Endothelial cell (in vitro differentiated cells): ENCODE measurements around the gene SMAD6. TPM values are rescaled to one million over a fixed set of nuclear protein-coding genes. Genes with fewer than 3 reads are reported as not detected.

ENCODE experiments used
- DNase-seq: peaks from one replicate; pipeline ENCODE4 v3.0.0; 2021; ENCODE audit warnings: low spot score
- H3K27ac Mint-ChIP-seq: one replicate; pipeline ENCODE4 v1.8.0; 2021; ENCODE audit warnings: mixed read lengths, inconsistent platforms; ENCODE audit not compliant: unreplicated experiment
- H3K27me3 Mint-ChIP-seq: one replicate; pipeline ENCODE4 v1.8.0; 2021; ENCODE audit warnings: mild to moderate bottlenecking, moderate library complexity, mixed read lengths, inconsistent platforms; ENCODE audit not compliant: unreplicated experiment
- H3K36me3 Mint-ChIP-seq: one replicate; pipeline ENCODE4 v1.8.0; 2021; ENCODE audit warnings: mild to moderate bottlenecking, low read depth, mixed read lengths, inconsistent platforms; ENCODE audit not compliant: unreplicated experiment
- H3K4me1 Mint-ChIP-seq: one replicate; pipeline ENCODE4 v1.8.0; 2021; ENCODE audit warnings: mild to moderate bottlenecking, mixed read lengths, inconsistent platforms; ENCODE audit not compliant: unreplicated experiment
- H3K4me3 Mint-ChIP-seq: one replicate; pipeline ENCODE4 v1.8.0; 2021; ENCODE audit warnings: mild to moderate bottlenecking, mixed read lengths, inconsistent platforms; ENCODE audit not compliant: unreplicated experiment
- H3K9me3 Mint-ChIP-seq: one replicate; pipeline ENCODE4 v1.8.0; 2021; ENCODE audit warnings: mixed read lengths, inconsistent platforms; ENCODE audit not compliant: unreplicated experiment
- total RNA-seq: library from RNA; stranded (reverse); fragmentation: NEBNext Ultra II Directional; extraction: Animal tissue kit (Norgen Biotek cat#: 25700); gene quantifications from one replicate; pipeline ENCODE4 v1.2.1, GENCODE V29; 2021; ENCODE audit not compliant: unreplicated experiment
- TF ChIP-seq, protein P1 (sequence below): fragments of 200-600 bp; sonication (generic); IDR thresholded peaks from one replicate; pipeline ENCODE4 v1.5.0; 2021; ENCODE audit warnings: antibody characterized with exemption; ENCODE audit not compliant: unreplicated experiment

The SMAD6 gene
- total RNA-seq, 1 donor from 2014 or later = 21.3 TPM

DNA sequence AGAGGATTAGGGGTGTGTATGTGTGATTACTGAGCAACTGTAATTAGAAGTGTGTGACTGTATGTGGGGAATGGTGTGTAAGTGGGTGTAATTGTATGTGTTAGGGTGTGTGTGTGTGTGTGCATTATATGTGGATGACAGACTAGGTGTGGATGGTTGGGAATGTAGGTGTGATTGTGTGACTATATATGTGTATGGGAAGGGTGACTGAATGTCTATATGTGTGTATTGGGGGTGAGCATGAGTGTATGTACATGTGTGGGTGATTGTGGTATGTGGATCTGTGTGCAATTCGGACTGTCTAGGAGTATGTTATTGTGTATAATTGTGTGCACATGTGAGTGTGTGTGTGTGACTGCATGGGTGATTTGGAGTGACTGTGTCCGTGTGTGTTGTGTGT is 43.2 kb upstream of the SMAD6 start:
- Mint-ChIP-seq H3K9me3 (no peaks in the 10 kb centered on the region), H3K27me3 (peaks cover 14% of the 10 kb centered on the region), H3K27ac (no peak overlapping the region), H3K4me1 (peaks cover 57% of the 10 kb centered on the region), H3K4me3 (no peak overlapping the region), H3K36me3 (no peaks in the 10 kb centered on the region)
- TF ChIP-seq, protein P1, sequence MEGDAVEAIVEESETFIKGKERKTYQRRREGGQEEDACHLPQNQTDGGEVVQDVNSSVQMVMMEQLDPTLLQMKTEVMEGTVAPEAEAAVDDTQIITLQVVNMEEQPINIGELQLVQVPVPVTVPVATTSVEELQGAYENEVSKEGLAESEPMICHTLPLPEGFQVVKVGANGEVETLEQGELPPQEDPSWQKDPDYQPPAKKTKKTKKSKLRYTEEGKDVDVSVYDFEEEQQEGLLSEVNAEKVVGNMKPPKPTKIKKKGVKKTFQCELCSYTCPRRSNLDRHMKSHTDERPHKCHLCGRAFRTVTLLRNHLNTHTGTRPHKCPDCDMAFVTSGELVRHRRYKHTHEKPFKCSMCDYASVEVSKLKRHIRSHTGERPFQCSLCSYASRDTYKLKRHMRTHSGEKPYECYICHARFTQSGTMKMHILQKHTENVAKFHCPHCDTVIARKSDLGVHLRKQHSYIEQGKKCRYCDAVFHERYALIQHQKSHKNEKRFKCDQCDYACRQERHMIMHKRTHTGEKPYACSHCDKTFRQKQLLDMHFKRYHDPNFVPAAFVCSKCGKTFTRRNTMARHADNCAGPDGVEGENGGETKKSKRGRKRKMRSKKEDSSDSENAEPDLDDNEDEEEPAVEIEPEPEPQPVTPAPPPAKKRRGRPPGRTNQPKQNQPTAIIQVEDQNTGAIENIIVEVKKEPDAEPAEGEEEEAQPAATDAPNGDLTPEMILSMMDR = no peak
- DNase-seq = no peak

DNA sequence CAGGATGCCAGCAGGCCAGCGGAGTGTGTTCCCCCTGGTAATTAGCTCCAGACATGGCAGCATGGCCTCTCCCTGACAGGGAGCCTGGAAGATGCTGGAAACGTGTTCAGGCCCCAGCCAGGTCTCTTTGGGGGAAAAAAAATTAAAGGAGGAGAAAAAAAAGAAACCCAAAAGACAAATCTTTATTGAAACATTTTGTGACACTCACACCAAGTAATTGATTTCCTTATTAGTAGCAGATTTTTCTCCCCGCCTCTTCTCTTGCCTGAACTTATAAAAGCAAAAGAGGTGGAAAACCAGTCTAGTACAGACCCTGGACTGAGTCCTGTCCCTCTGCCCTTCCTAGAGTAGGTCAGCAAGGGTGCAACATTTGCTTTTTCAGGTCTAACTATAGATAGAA is 42.7 kb upstream of the SMAD6 start:
- no peak for DNase-seq
- H3K27me3 Mint-ChIP-seq = peaks cover 11% of the 10 kb centered on the region
- TF ChIP-seq, protein P1 = no peak
- H3K27ac Mint-ChIP-seq = no peak overlapping the region
- peaks cover 55% of the 10 kb centered on the region for H3K4me1 Mint-ChIP-seq
- no peak overlapping the region for H3K4me3 Mint-ChIP-seq
- H3K36me3 Mint-ChIP-seq = no peaks in the 10 kb centered on the region
- H3K9me3 Mint-ChIP-seq = no peaks in the 10 kb centered on the region

DNA sequence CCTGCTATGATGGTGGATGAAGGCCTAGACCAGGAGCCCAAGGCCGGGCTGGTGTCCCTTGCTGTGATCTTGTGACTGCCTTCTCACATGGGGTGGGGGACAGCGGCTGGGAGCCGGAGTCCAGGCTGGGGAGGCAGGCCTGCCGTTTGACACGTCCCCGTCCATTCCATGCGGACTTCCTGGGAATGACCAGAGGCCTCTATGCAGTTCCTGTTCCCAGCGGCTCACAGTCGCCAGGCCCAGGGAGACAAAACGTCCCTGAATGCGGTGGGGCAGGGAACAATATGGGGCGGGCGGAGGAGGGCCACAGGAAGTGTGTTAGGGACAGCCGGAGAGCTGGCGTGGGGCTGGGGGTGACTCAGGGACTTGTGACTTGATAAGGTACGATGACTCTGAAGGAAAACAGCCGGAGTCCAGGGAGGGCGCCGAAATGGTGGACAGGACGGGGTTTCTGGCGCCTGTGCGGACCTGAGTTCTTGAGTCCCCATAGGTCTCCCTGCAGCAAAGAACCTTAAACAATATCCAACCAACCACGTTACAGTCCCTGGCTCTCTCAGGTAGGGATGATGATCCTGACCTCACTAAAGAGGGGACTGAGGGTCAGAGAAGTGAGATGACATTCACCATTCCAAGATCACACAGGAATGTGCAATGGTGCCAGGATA is 40.5 kb upstream of the SMAD6 start:
- no peaks in the 10 kb centered on the region for H3K9me3 Mint-ChIP-seq
- no peak overlapping the region for H3K4me3 Mint-ChIP-seq
- TF ChIP-seq, protein P1 = no peak
- H3K36me3 Mint-ChIP-seq = no peaks in the 10 kb centered on the region
- peak overlapping the region; percentile 83 for H3K27ac Mint-ChIP-seq
- H3K4me1 Mint-ChIP-seq = peaks cover 43% of the 10 kb centered on the region
- H3K27me3 Mint-ChIP-seq = peaks cover 6% of the 10 kb centered on the region
- DNase-seq = no peak

DNA sequence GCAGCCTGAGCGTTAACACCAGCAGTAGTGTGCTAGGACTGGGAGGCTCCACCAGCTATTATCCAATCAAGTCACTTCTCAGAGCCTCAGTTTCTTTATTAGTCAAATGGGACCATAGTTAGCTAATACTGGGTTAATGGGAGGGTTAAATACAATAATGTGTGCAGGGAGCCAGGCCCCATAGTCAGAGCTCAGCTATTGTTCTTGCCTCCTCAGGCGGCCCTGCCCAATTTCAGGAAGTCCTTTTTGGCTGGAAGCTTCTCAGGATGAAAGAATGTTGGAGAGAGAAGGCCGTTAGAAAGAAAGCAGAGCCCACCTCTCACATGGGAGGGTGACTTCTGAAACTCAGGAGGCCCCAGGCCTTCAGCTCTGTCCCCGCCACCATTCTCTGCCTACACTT is 39.5 kb upstream of the SMAD6 start:
- Mint-ChIP-seq H3K27me3 (peaks cover 6% of the 10 kb centered on the region), H3K36me3 (no peaks in the 10 kb centered on the region), H3K9me3 (no peaks in the 10 kb centered on the region), H3K27ac (peak overlapping the region; percentile 83), H3K4me1 (peaks cover 39% of the 10 kb centered on the region), H3K4me3 (no peak overlapping the region)
- TF ChIP-seq, protein P1 = no peak
- no peak for DNase-seq

DNA sequence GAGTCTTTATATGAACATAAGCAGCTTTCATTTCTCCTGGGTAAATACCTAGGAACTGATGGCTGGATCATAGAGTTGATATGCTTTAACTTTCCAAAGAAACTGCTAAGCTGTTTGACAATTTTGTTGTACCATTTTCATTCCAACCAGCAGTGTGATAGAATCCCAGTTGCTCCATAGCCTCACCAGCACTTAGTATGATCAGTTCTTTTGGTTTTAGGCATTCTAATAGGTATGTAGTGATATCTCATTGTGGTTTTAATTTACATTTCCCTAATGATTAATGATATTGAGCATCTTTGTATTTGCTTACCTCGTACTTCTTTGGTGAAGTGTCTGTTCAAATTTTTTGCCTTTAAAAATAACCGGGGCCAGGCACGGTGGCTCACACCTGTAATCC is 38.4 kb upstream of the SMAD6 start:
- TF ChIP-seq, protein P1 = no peak
- H3K4me1 Mint-ChIP-seq = peaks cover 34% of the 10 kb centered on the region
- H3K27ac Mint-ChIP-seq = no peak overlapping the region
- H3K4me3 Mint-ChIP-seq = no peak overlapping the region
- H3K27me3 Mint-ChIP-seq = peaks cover 6% of the 10 kb centered on the region
- H3K9me3 Mint-ChIP-seq = no peaks in the 10 kb centered on the region
- no peaks in the 10 kb centered on the region for H3K36me3 Mint-ChIP-seq
- DNase-seq = no peak
